Trophoblast cell (in vitro differentiated cells and primary cell): ENCODE measurements around the gene GAS5.
A peak's percentile ranks its signal among the peaks of the same experiment; 100 is the strongest.
"Not testable (repeated sequence)": the region's sequence is repeated elsewhere in the genome, so short reads cannot be mapped to it uniquely, and the experiment has no call there.

Experiments used
- DNase-seq, 2 donors: peaks; one replicate each; pipeline ENCODE4 v3.0.0-alpha.2; 2016
- H2AFZ ChIP-seq: 2 replicates; pipeline ENCODE4 v1.6.1; 2013; ENCODE audit warnings: low read length, moderate library complexity, mild to moderate bottlenecking; ENCODE audit not compliant: insufficient read depth, poor library complexity
- H2AK5ac ChIP-seq: 2 replicates; pipeline ENCODE4 v1.6.1; 2013; ENCODE audit warnings: mild to moderate bottlenecking, low read length
- H2BK120ac ChIP-seq: 2 replicates; pipeline ENCODE4 v1.6.1; 2013; ENCODE audit warnings: low read length, mild to moderate bottlenecking, moderate library complexity; ENCODE audit not compliant: insufficient read depth, poor library complexity
- H2BK12ac ChIP-seq: 2 replicates; pipeline ENCODE4 v1.6.1; 2013; ENCODE audit warnings: mild to moderate bottlenecking, low read length, moderate library complexity
- H2BK5ac ChIP-seq: 2 replicates; pipeline ENCODE4 v1.6.1; 2013; ENCODE audit warnings: low read length, low read depth, moderate library complexity, mild to moderate bottlenecking; ENCODE audit not compliant: poor library complexity
- H3K14ac ChIP-seq: 2 replicates; pipeline ENCODE4 v1.6.1; 2013; ENCODE audit warnings: mild to moderate bottlenecking, low read length
- H3K18ac ChIP-seq: 2 replicates; pipeline ENCODE4 v1.6.1; 2013; ENCODE audit warnings: mild to moderate bottlenecking, low read length
- H3K23ac ChIP-seq: 2 replicates; pipeline ENCODE4 v1.6.1; 2013; ENCODE audit warnings: low read length
- H3K27ac ChIP-seq: 2 replicates; pipeline ENCODE4 v1.5.1; 2013; ENCODE audit warnings: low read depth, mild to moderate bottlenecking, inconsistent platforms, low read length, moderate library complexity
- H3K27me3 ChIP-seq: 2 replicates; pipeline ENCODE4 v1.6.1; 2013; ENCODE audit warnings: inconsistent platforms, mild to moderate bottlenecking, low read length, moderate library complexity; ENCODE audit not compliant: insufficient read depth
- H3K36me3 ChIP-seq, 2 experiments: 1 replicate in 1 of 2; 2 replicates in 1 of 2; pipeline ENCODE4 v1.6.1; 2013; ENCODE audit warnings: low read length in 2 of 2, mild to moderate bottlenecking in 2 of 2, moderate library complexity in 1 of 2; ENCODE audit not compliant: insufficient read depth in 2 of 2, control insufficient read depth in 1 of 2
- H3K4ac ChIP-seq: 2 replicates; pipeline ENCODE4 v1.6.1; 2013; ENCODE audit warnings: low read depth, mild to moderate bottlenecking, low read length, moderate library complexity
- H3K4me1 ChIP-seq, 2 experiments: 1 replicate in 1 of 2; 2 replicates in 1 of 2; pipeline ENCODE4 v1.6.1; 2013; ENCODE audit warnings: low read length in 2 of 2, mild to moderate bottlenecking in 2 of 2, moderate library complexity in 1 of 2; ENCODE audit not compliant: insufficient read depth in 2 of 2, control insufficient read depth in 1 of 2
- H3K4me2 ChIP-seq: 2 replicates; pipeline ENCODE4 v1.6.1; 2013; ENCODE audit warnings: inconsistent platforms, mild to moderate bottlenecking, low read length, moderate library complexity
- H3K4me3 ChIP-seq: 2 replicates; pipeline ENCODE4 v1.5.1; 2013; ENCODE audit warnings: mild to moderate bottlenecking, low read depth, low read length, inconsistent platforms
- H3K79me1 ChIP-seq: one replicate; pipeline ENCODE4 v1.6.1; 2013; ENCODE audit warnings: low read length
- H3K79me2 ChIP-seq: 2 replicates; pipeline ENCODE4 v1.6.1; 2013; ENCODE audit warnings: low read length, mild to moderate bottlenecking; ENCODE audit not compliant: control insufficient read depth, insufficient read depth, poor library complexity
- H3K9ac ChIP-seq: 2 replicates; pipeline ENCODE4 v1.6.1; 2013; ENCODE audit warnings: mild to moderate bottlenecking, low read length
- H3K9me3 ChIP-seq: 2 replicates; pipeline ENCODE4 v1.6.1; 2013; ENCODE audit warnings: low read depth, mild to moderate bottlenecking, control low read depth, inconsistent platforms, low read length; ENCODE audit not compliant: insufficient read depth
- H4K12ac ChIP-seq: 2 replicates; pipeline ENCODE4 v1.6.1; 2013; ENCODE audit warnings: low read depth, mild to moderate bottlenecking, low read length, moderate library complexity
- H4K8ac ChIP-seq: 2 replicates; pipeline ENCODE4 v1.6.1; 2013; ENCODE audit warnings: low read depth, mild to moderate bottlenecking, low read length, moderate library complexity
- H4K91ac ChIP-seq: one replicate; pipeline ENCODE4 v1.6.1; 2013; ENCODE audit warnings: low read depth, mild to moderate bottlenecking, low read length, moderate library complexity
- WGBS: extraction: QIAGEN DNeasy Blood & Tissue Kit; methylation state at CpG from one replicate; pipeline ENCODE4 v1.1.7; 2013; ENCODE audit warnings: missing lambda C conversion rate; ENCODE audit not compliant: insufficient read length, insufficient coverage; ENCODE audit errors: extremely low coverage; 5-methylcytosine and 5-hydroxymethylcytosine counted together

GAS5 gene

GRCh38 chr1:173859547-173859946 lies 8.2 kb downstream of the GAS5 start:
- not testable (repeated sequence) for H3K14ac ChIP-seq, H3K4ac ChIP-seq, H2BK12ac ChIP-seq, H2AK5ac ChIP-seq, H3K4me1 ChIP-seq, H2BK120ac ChIP-seq, H3K27me3 ChIP-seq, H2AFZ ChIP-seq, H4K91ac ChIP-seq, DNase-seq, H4K12ac ChIP-seq, H3K27ac ChIP-seq, H2BK5ac ChIP-seq, H3K4me3 ChIP-seq, H3K18ac ChIP-seq, H3K4me2 ChIP-seq, H4K8ac ChIP-seq, H3K79me2 ChIP-seq, H3K9me3 ChIP-seq, H3K79me1 ChIP-seq, H3K9ac ChIP-seq, H3K23ac ChIP-seq
- WGBS: no CpG with 5 or more reads among the region's 5 CpGs
- H3K36me3 ChIP-seq: peaks cover 8 to 27% of the 10 kb centered on the region in 2 experiments

DNA sequence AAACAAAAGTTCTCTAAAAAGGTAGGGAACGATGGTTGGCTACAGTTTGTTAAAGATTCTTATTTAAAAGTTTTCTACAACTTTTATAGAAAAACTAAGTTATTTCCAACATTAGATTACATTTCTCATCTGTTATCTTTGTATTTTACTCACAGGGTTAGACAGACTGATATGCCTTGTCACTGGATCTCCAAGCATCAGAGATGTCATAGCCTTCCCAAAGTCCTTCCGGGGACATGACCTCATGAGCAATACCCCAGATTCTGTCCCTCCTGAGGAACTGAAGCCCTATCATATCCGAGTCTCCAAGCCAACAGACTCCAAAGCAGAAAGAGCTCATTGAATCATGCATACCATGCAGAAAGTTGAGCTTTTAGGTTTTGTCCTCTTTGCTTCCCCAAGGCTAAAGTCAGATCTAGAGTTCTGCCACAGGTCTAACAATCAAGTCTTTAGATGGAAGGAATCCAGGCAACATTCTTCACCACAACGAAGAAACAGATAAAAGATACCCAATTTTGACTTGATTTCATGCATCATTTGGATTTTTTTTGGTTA lies 10.3 kb downstream of the GAS5 start:
- H2BK12ac ChIP-seq: no peak overlapping the region

GRCh38 chr1:173856903-173857302 lies 10.9 kb downstream of the GAS5 start:
- no CpG with 5 or more reads among the region's 2 CpGs for WGBS
- no peaks in the 10 kb centered on the region for H3K27me3 ChIP-seq

More for the DNA sequence above, 10.3 kb downstream of the GAS5 start:
- Histone ChIP-seq H2BK120ac (no peak overlapping the region), H3K36me3 (peaks cover 2 to 13% of the 10 kb centered on the region in 2 experiments), H2BK5ac (no peak overlapping the region), H2AFZ (no peak overlapping the region), H4K91ac (no peak overlapping the region), H3K14ac (no peak overlapping the region), H2AK5ac (no peak overlapping the region), H3K79me2 (no peaks in the 10 kb centered on the region), H3K9ac (no peak overlapping the region), H4K8ac (no peak overlapping the region), H3K27me3 (no peaks in the 10 kb centered on the region), H3K4me2 (no peak overlapping the region), H3K23ac (no peak overlapping the region), H3K4me1 (peaks cover 2 to 7% of the 10 kb centered on the region in 2 experiments), H3K9me3 (no peaks in the 10 kb centered on the region), H3K4ac (no peak overlapping the region), H3K18ac (no peak overlapping the region), H3K79me1 (no peaks in the 10 kb centered on the region), H3K4me3 (no peak overlapping the region), H4K12ac (no peak overlapping the region), H3K27ac (no peak overlapping the region)
- whole genome bisulfite sequencing: no CpG with 5 or more reads among the region's 4 CpGs
- DNase-seq: peak in 1 of 2 donors; percentile 52

DNA sequence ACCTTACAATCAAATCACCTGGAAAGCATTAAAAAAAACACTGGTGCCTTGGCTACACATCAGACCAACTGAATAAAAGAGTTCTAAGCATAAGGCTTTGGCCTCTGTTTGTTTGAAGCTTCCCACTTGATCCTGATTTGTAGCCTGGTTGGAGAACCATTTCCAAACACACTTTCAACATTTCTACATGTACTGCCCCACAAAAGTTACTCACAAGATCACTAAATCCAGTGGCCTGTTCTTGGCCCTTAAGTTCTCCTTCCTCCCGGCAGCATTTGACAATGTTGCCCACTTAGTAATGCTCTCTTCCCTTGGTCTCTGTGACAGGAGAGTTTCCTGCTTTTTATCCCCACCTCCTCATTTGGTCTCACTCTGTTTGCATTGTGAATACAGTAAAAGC lies 11.8 kb downstream of the GAS5 start:
- no peak for DNase-seq
- no peak overlapping the region for H4K91ac ChIP-seq
- H3K9ac ChIP-seq: no peak overlapping the region
- H3K79me2 ChIP-seq: no peaks in the 10 kb centered on the region
- no peak overlapping the region for H4K8ac ChIP-seq
- no peak overlapping the region for H2BK120ac ChIP-seq
- peaks cover 2 to 7% of the 10 kb centered on the region in 2 experiments for H3K4me1 ChIP-seq
- H3K23ac ChIP-seq: no peak overlapping the region
- no peak overlapping the region for H3K4me2 ChIP-seq
- no peak overlapping the region for H2BK12ac ChIP-seq
- no peak overlapping the region for H3K4me3 ChIP-seq
- no CpG with 5 or more reads among the region's 1 CpG for whole genome bisulfite sequencing
- H3K27me3 ChIP-seq: no peaks in the 10 kb centered on the region
- no peak overlapping the region for H2BK5ac ChIP-seq
- H2AFZ ChIP-seq: no peak overlapping the region
- H3K27ac ChIP-seq: no peak overlapping the region
- H2AK5ac ChIP-seq: no peak overlapping the region
- H3K79me1 ChIP-seq: no peaks in the 10 kb centered on the region
- peaks cover 2 to 15% of the 10 kb centered on the region in 2 experiments for H3K36me3 ChIP-seq
- no peak overlapping the region for H3K4ac ChIP-seq
- H3K14ac ChIP-seq: no peak overlapping the region
- H3K18ac ChIP-seq: no peak overlapping the region
- H4K12ac ChIP-seq: no peak overlapping the region
- no peaks in the 10 kb centered on the region for H3K9me3 ChIP-seq

More at GRCh38 chr1:173856903-173857302, 10.9 kb downstream of the GAS5 start:
- Histone ChIP-seq H3K36me3 (peaks cover 0 to 13% of the 10 kb centered on the region in 2 experiments), H3K27ac (no peak overlapping the region), H2BK120ac (no peak overlapping the region), H3K9ac (no peak overlapping the region), H3K14ac (no peak overlapping the region), H3K18ac (no peak overlapping the region), H3K23ac (no peak overlapping the region), H3K4me2 (no peak overlapping the region), H3K79me1 (no peaks in the 10 kb centered on the region), H3K9me3 (no peaks in the 10 kb centered on the region), H4K12ac (no peak overlapping the region), H4K91ac (no peak overlapping the region), H4K8ac (no peak overlapping the region), H3K4me3 (no peak overlapping the region), H3K4me1 (peaks cover 2 to 7% of the 10 kb centered on the region in 2 experiments), H3K79me2 (no peaks in the 10 kb centered on the region), H3K4ac (no peak overlapping the region), H2AK5ac (no peak overlapping the region), H2BK12ac (no peak overlapping the region), H2AFZ (no peak overlapping the region), H2BK5ac (no peak overlapping the region)
- DNase-seq: no peak
